ENCODE results near the gene FMR1. TPM values are rescaled to one million over a fixed set of nuclear protein-coding genes. Genes with fewer than 3 reads are reported as not detected.
A peak's percentile ranks its signal among the peaks of the same experiment; 100 is the strongest.

The FMR1 gene
- total RNA-seq, 1 donor from 2014 or later = 52.5 TPM

DNA sequence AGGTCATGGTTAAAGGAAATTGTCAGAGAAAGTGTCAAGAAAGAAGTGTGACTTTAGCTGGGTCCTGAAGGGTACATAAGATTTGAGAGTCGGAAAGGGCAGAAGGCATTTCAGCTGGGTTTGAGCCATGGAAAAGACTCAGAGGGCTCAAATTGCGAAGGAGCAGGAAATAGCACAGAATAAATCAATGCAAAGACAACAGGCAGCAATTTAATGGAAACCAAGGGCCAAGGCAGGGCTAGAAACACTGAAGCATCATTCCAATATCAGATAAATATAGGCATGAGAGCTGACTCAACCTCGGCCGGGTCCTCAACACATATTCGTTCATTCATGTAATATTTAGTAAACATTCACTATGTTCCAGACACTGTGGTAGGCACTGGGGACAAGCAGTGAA is 3.6 kb upstream of the FMR1 start:
- no peaks in the 10 kb centered on the region for H3K27me3 Mint-ChIP-seq (ENCODE audit: low read depth)
- peaks cover 3% of the 10 kb centered on the region for H3K9me3 Mint-ChIP-seq
- no peaks in the 10 kb centered on the region for H3K36me3 Mint-ChIP-seq (ENCODE audit: low read depth)
- no peak overlapping the region for H3K4me3 Mint-ChIP-seq
- peaks cover under 1% of the 10 kb centered on the region for H3K4me1 Mint-ChIP-seq
- DNase-seq (ENCODE audit: low read depth, low spot score) = no peak
- TF ChIP-seq, protein P1, sequence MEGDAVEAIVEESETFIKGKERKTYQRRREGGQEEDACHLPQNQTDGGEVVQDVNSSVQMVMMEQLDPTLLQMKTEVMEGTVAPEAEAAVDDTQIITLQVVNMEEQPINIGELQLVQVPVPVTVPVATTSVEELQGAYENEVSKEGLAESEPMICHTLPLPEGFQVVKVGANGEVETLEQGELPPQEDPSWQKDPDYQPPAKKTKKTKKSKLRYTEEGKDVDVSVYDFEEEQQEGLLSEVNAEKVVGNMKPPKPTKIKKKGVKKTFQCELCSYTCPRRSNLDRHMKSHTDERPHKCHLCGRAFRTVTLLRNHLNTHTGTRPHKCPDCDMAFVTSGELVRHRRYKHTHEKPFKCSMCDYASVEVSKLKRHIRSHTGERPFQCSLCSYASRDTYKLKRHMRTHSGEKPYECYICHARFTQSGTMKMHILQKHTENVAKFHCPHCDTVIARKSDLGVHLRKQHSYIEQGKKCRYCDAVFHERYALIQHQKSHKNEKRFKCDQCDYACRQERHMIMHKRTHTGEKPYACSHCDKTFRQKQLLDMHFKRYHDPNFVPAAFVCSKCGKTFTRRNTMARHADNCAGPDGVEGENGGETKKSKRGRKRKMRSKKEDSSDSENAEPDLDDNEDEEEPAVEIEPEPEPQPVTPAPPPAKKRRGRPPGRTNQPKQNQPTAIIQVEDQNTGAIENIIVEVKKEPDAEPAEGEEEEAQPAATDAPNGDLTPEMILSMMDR (conservative IDR thresholded peaks at IDR 0.05) = no peak
- H3K27ac Mint-ChIP-seq (ENCODE audit: unreplicated experiment) = no peak overlapping the region

DNA sequence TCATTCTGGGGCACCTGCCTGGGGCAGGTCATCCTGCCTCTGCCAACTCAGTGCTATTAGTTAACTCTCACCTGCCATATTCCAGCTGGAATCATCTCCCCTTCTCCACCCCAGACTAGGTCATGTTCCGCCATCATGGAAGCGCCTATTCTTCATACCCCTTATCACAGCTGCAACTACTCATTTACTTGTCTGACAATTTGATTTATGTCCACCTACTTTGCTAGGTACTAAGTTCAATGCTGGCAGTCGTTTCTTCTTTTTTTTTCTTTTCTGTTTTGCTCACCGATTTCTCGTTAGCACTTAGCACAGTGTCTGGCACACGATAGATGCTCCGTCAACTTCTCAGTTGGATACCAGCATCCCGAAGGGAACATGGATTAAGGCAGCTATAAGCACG is 1.1 kb upstream of the FMR1 start:
- H3K4me1 Mint-ChIP-seq = peaks cover 17% of the 10 kb centered on the region
- TF ChIP-seq, protein P1 (conservative IDR thresholded peaks at IDR 0.05) = no peak
- no peak for DNase-seq (ENCODE audit: low read depth, low spot score)
- H3K27ac Mint-ChIP-seq (ENCODE audit: unreplicated experiment) = no peak overlapping the region
- H3K36me3 Mint-ChIP-seq (ENCODE audit: low read depth) = no peaks in the 10 kb centered on the region
- H3K9me3 Mint-ChIP-seq = peaks cover 3% of the 10 kb centered on the region
- H3K4me3 Mint-ChIP-seq = peak overlapping the region; percentile 70
- H3K27me3 Mint-ChIP-seq (ENCODE audit: low read depth) = no peaks in the 10 kb centered on the region

DNA sequence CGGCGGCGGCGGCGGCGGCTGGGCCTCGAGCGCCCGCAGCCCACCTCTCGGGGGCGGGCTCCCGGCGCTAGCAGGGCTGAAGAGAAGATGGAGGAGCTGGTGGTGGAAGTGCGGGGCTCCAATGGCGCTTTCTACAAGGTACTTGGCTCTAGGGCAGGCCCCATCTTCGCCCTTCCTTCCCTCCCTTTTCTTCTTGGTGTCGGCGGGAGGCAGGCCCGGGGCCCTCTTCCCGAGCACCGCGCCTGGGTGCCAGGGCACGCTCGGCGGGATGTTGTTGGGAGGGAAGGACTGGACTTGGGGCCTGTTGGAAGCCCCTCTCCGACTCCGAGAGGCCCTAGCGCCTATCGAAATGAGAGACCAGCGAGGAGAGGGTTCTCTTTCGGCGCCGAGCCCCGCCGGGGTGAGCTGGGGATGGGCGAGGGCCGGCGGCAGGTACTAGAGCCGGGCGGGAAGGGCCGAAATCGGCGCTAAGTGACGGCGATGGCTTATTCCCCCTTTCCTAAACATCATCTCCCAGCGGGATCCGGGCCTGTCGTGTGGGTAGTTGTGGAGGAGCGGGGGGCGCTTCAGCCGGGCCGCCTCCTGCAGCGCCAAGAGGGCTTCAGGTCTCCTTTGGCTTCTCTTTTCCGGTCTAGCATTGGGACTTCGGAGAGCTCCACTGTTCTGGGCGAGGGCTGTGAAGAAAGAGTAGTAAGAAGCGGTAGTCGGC is 528 bp downstream of the FMR1 start:
- Mint-ChIP-seq H3K9me3 (peaks cover 3% of the 10 kb centered on the region), H3K4me1 (peaks cover 30% of the 10 kb centered on the region), H3K27ac (ENCODE audit: unreplicated experiment) (peak overlapping the region; percentile 97), H3K27me3 (ENCODE audit: low read depth) (no peaks in the 10 kb centered on the region), H3K4me3 (peak overlapping the region; percentile 96), H3K36me3 (ENCODE audit: low read depth) (no peaks in the 10 kb centered on the region)
- DNase-seq (ENCODE audit: low read depth, low spot score) = peak; percentile 16
- TF ChIP-seq, protein P1 (conservative IDR thresholded peaks at IDR 0.05) = no peak

DNA sequence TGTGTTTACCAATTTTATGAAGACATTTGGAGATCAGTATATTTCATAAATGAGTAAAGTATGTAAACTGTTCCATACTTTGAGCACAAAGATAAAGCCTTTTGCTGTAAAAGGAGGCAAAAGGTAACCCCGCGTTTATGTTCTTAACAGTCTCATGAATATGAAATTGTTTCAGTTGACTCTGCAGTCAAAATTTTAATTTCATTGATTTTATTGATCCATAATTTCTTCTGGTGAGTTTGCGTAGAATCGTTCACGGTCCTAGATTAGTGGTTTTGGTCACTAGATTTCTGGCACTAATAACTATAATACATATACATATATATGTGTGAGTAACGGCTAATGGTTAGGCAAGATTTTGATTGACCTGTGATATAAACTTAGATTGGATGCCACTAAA is 1.9 kb downstream of the FMR1 start:
- Mint-ChIP-seq H3K4me1 (peaks cover 34% of the 10 kb centered on the region), H3K27me3 (ENCODE audit: low read depth) (no peaks in the 10 kb centered on the region), H3K9me3 (peaks cover 5% of the 10 kb centered on the region), H3K27ac (ENCODE audit: unreplicated experiment) (no peak overlapping the region), H3K4me3 (peak overlapping the region; percentile 96), H3K36me3 (ENCODE audit: low read depth) (peaks cover 3% of the 10 kb centered on the region)
- TF ChIP-seq, protein P1 (conservative IDR thresholded peaks at IDR 0.05) = no peak
- no peak for DNase-seq (ENCODE audit: low read depth, low spot score)

DNA sequence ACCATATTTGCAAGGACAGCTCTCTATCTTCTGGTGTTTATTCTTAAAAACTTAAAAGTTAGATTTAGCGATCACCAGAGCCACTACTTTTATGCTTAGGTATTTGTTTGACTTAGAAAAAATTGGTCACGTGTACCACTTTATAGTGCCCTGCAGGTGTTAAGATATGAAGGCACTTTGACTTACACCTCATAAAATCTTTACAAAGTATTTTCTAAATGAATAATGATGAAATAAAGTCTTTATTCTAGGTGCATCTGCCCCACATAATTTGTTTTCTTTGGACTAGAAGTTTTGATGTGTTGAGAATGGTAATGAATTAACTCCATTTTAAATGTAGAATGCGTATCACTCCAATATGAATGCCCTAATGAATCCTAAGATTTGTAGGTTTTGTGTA is 2.9 kb downstream of the FMR1 start:
- peaks cover 5% of the 10 kb centered on the region for H3K9me3 Mint-ChIP-seq

More for the DNA sequence above, 2.9 kb downstream of the FMR1 start:
- no peaks in the 10 kb centered on the region for H3K27me3 Mint-ChIP-seq (ENCODE audit: low read depth)
- no peak for DNase-seq (ENCODE audit: low read depth, low spot score)
- H3K27ac Mint-ChIP-seq (ENCODE audit: unreplicated experiment) = no peak overlapping the region
- peaks cover 34% of the 10 kb centered on the region for H3K4me1 Mint-ChIP-seq
- H3K36me3 Mint-ChIP-seq (ENCODE audit: low read depth) = peaks cover 3% of the 10 kb centered on the region
- TF ChIP-seq, protein P1 (conservative IDR thresholded peaks at IDR 0.05) = no peak
- peak overlapping the region; percentile 96 for H3K4me3 Mint-ChIP-seq

Measured in neural crest cell (in vitro differentiated cells).